GM10266 (cell line): ENCODE measurements around the gene SAMD9L.

Experiments used
- DNase-seq: peaks from one replicate; pipeline ENCODE4 v3.0.0; 2012; ENCODE audit errors: extremely low spot score
- CTCF ChIP-seq: IDR thresholded peaks from 2 replicates; pipeline ENCODE4 v1.5.1; 2012; ENCODE audit warnings: mild to moderate bottlenecking, low read depth; ENCODE audit not compliant: control insufficient read depth, insufficient read depth; ENCODE audit errors: missing control alignments

The SAMD9L gene

GRCh38 chr7:93120592-93121549 lies 27.3 kb downstream of the SAMD9L start:
- DNase-seq: no peak
- TF ChIP-seq CTCF: no peak

GRCh38 chr7:93119191-93119905 lies 28.8 kb downstream of the SAMD9L start:
- DNase-seq: no peak

GRCh38 chr7:93117852-93118530 lies 30.2 kb downstream of the SAMD9L start, which contains the start of gene SAMD9:
Gene SAMD9, minus strand, starts transcription at chr7:93117979. Its CDS starts 11,882 bp downstream, at chr7:93106097.
- peak; percentile 74 for DNase-seq

More at GRCh38 chr7:93119191-93119905, 28.8 kb downstream of the SAMD9L start:
- no peak for TF ChIP-seq CTCF

GRCh38 chr7:93117327-93117726 lies 30.9 kb downstream of the SAMD9L start:
- DNase-seq: no peak
- TF ChIP-seq CTCF: no peak

More at GRCh38 chr7:93117852-93118530, 30.2 kb downstream of the SAMD9L start, which contains the start of gene SAMD9:
- no peak for TF ChIP-seq CTCF

- no peak for DNase-seq
- TF ChIP-seq CTCF: no peak
These were observed 32.4 kb downstream of the SAMD9L start for GRCh38 chr7:93115796-93116195.

- DNase-seq: no peak
- no peak for TF ChIP-seq CTCF
These were observed 40.2 kb downstream of the SAMD9L start for GRCh38 chr7:93108003-93108402.
